Measurements from ENCODE around the gene CHRNB4. TPM values are rescaled to one million over a fixed set of nuclear protein-coding genes. Genes with fewer than 3 reads are reported as not detected.
"Not testable (repeated sequence)": the region's sequence is repeated elsewhere in the genome, so short reads cannot be mapped to it uniquely, and the experiment has no call there.

CHRNB4 gene
- total RNA-seq, 2 donors from 2014 or later: not detected

DNA sequence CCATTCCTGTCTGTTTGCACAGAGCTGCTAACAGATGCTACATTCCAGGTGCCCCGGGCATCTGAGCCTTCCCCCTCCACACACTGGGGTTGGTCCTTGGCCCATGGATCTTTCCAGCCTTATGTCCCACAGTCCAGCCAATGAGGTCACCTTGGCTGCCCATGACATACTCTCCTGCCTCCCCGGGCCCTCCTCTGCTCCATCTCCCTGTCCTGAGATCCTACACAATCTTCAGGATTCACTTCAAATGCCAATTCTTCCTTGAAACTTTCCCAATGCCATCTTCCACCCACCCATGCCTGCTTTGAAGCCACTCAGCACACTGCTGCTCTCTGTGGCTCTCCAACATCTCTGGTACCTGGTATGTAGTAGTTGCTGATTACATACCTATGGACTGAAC is 24.5 kb downstream of the CHRNB4 start:
- TF ChIP-seq, protein P1, sequence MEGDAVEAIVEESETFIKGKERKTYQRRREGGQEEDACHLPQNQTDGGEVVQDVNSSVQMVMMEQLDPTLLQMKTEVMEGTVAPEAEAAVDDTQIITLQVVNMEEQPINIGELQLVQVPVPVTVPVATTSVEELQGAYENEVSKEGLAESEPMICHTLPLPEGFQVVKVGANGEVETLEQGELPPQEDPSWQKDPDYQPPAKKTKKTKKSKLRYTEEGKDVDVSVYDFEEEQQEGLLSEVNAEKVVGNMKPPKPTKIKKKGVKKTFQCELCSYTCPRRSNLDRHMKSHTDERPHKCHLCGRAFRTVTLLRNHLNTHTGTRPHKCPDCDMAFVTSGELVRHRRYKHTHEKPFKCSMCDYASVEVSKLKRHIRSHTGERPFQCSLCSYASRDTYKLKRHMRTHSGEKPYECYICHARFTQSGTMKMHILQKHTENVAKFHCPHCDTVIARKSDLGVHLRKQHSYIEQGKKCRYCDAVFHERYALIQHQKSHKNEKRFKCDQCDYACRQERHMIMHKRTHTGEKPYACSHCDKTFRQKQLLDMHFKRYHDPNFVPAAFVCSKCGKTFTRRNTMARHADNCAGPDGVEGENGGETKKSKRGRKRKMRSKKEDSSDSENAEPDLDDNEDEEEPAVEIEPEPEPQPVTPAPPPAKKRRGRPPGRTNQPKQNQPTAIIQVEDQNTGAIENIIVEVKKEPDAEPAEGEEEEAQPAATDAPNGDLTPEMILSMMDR (IDR thresholded peaks at IDR 0.05): no peak
- H3K4me1 ChIP-seq: peaks cover 0 to 23% of the 10 kb centered on the region in 2 donors
- peaks cover 13 to 28% of the 10 kb centered on the region in 2 donors for H3K27me3 ChIP-seq

DNA sequence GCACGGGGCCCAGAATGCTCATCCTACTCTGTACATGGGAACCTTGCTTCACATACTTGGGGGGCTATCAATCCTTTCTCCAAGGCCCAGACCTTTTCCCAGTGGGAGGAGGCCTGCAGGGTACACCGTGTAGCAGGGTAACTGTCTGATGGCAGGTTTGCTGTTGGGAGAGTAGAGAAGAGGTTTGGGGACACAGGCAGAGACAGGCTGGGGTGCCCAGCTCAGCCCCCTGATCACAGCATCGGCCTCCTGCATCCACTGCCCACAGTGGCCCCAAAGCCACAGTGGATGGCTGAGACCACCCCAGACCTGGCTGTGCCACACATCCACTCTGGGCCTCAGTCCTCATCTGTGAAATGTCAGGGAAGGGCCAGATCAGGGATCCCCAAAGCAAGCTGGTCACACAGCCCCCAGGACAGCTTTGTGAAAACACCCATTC is 25.8 kb downstream of the CHRNB4 start:
- peaks cover 0 to 14% of the 10 kb centered on the region in 2 donors for H3K4me1 ChIP-seq
- no peaks in the 10 kb centered on the region for H3K9me3 ChIP-seq
- TF ChIP-seq, protein P1 (IDR thresholded peaks at IDR 0.05): no peak
- peaks cover 11 to 15% of the 10 kb centered on the region in 2 donors for H3K27me3 ChIP-seq
- no peak overlapping the region for H3K4me3 ChIP-seq
- DNase-seq (ENCODE audit: low spot score): peak; percentile 50
- no peak overlapping the region for H3K27ac ChIP-seq
- no peaks in the 10 kb centered on the region for H3K36me3 ChIP-seq

More for the DNA sequence above, 24.5 kb downstream of the CHRNB4 start:
- no peaks in the 10 kb centered on the region for H3K36me3 ChIP-seq
- no peaks in the 10 kb centered on the region for H3K9me3 ChIP-seq
- H3K27ac ChIP-seq: no peak overlapping the region
- no peak for DNase-seq (ENCODE audit: low spot score)
- H3K4me3 ChIP-seq: no peak overlapping the region

DNA sequence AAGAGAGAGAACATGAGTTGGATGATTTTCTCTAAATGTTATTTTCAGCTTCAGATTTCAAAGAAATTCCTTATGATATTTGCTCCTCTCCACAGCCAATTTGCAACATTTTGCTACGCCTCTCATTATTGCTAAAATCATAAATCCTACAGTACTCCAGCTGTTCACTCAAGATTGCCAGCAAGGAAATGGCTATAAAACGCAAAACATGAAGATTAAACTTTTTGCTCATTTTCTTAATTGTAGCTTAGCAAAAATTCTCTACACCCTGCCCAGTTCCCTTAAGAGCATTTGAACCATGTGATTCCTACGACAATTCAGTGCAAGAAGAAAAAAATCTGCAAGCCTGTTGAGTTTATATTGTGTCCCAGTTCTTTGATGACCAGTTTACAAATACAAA is 27.0 kb downstream of the CHRNB4 start:
- TF ChIP-seq, protein P1 (IDR thresholded peaks at IDR 0.05): no peak
- DNase-seq (ENCODE audit: low spot score): no peak

GRCh38 chr15:78609551-78609950 is 31.5 kb downstream of the CHRNB4 start:
- H3K27ac ChIP-seq; H3K9me3 ChIP-seq; DNase-seq (ENCODE audit: low spot score); H3K4me3 ChIP-seq; H3K4me1 ChIP-seq; H3K36me3 ChIP-seq; H3K27me3 ChIP-seq: not testable (repeated sequence)

More for the DNA sequence above, 27.0 kb downstream of the CHRNB4 start:
- Histone ChIP-seq H3K4me3 (no peak overlapping the region), H3K27me3 (peaks cover 2 to 3% of the 10 kb centered on the region in 2 donors), H3K4me1 (peaks cover 0 to 5% of the 10 kb centered on the region in 2 donors), H3K27ac (no peak overlapping the region), H3K36me3 (no peaks in the 10 kb centered on the region), H3K9me3 (no peaks in the 10 kb centered on the region)

DNA sequence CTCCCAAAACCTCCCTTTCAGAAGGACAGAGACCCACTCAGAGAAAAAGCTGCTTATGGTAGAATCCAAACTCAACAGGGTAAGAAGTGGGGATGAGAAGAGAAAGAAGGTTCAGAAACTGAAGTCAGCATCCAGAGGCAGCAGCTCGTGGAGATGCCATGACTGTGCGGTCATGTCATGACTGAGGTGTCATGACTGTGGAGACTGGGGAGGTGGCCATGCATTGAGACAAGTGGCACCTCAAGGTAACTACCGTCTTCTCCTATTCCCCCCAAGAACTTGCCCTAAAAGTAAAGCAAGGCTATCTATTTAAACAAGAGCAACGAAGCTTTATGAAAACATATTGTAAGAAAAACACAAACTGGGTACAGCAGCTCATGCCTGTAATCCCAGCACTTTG is 35.3 kb downstream of the CHRNB4 start:
- Histone ChIP-seq H3K4me1 (no peaks in the 10 kb centered on the region), H3K36me3 (no peaks in the 10 kb centered on the region), H3K27me3 (no peaks in the 10 kb centered on the region), H3K27ac (no peak overlapping the region), H3K9me3 (no peaks in the 10 kb centered on the region), H3K4me3 (no peak overlapping the region)
- no peak for DNase-seq (ENCODE audit: low spot score)
- TF ChIP-seq, protein P1 (IDR thresholded peaks at IDR 0.05): no peak

DNA sequence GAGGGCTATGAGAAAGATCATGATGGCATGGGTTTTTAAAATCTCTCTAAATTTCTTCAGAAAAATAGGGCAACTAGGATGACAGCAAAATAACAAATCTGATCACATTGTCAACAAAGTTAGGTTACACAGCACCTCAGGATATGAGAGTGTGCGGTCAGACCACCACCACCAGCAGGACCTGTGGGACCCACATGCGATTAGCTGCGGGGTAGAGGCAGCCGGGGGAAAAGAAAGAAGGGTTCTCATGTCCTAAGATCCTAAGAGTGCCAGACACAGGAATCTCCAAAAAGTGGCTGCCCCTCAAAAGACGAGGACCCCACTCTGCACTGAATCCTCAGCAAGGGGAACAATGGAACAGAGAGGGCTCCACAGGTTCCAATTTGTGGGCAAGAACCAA is 35.8 kb downstream of the CHRNB4 start:
- H3K27me3 ChIP-seq: no peaks in the 10 kb centered on the region
- no peak overlapping the region for H3K27ac ChIP-seq
- H3K9me3 ChIP-seq: no peaks in the 10 kb centered on the region
- no peaks in the 10 kb centered on the region for H3K4me1 ChIP-seq
- no peak for DNase-seq (ENCODE audit: low spot score)
- TF ChIP-seq, protein P1 (IDR thresholded peaks at IDR 0.05): no peak
- H3K4me3 ChIP-seq: no peak overlapping the region
- H3K36me3 ChIP-seq: no peaks in the 10 kb centered on the region
